Measurements from ENCODE around the gene MTMR3.

MTMR3 gene

DNA sequence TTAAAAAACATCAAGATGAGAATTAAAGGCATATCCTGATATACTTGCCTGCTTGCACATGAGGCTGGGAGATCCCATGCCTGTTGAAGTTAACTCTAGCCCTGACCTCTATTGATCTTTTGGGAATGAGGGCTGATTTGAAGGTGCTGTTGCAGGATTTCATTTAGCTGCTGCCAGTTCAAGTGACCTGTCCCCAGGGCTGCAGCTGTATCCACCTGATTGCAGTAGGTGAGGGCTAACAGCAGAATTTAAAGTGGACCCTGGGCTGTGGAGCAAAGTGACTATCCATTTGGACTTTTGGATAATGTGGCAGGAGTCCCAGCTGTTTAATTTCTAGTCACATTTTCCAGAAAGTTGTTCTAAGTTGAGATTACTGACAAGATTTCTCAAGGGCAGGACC, 146.5 kb downstream of the MTMR3 start:
- Mint-ChIP-seq H3K27ac (no peak overlapping the region), H3K4me3 (no peak overlapping the region), H3K4me1 (peaks cover 43% of the 10 kb centered on the region), H3K9me3 (no peaks in the 10 kb centered on the region), H3K36me3 (ENCODE audit: low read depth) (peaks cover 23% of the 10 kb centered on the region), H3K27me3 (ENCODE audit: low read depth, poor library complexity) (no peaks in the 10 kb centered on the region)
- DNase-seq: no peak
- TF ChIP-seq, protein P1, sequence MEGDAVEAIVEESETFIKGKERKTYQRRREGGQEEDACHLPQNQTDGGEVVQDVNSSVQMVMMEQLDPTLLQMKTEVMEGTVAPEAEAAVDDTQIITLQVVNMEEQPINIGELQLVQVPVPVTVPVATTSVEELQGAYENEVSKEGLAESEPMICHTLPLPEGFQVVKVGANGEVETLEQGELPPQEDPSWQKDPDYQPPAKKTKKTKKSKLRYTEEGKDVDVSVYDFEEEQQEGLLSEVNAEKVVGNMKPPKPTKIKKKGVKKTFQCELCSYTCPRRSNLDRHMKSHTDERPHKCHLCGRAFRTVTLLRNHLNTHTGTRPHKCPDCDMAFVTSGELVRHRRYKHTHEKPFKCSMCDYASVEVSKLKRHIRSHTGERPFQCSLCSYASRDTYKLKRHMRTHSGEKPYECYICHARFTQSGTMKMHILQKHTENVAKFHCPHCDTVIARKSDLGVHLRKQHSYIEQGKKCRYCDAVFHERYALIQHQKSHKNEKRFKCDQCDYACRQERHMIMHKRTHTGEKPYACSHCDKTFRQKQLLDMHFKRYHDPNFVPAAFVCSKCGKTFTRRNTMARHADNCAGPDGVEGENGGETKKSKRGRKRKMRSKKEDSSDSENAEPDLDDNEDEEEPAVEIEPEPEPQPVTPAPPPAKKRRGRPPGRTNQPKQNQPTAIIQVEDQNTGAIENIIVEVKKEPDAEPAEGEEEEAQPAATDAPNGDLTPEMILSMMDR (IDR thresholded peaks at IDR 0.05): no peak

DNA sequence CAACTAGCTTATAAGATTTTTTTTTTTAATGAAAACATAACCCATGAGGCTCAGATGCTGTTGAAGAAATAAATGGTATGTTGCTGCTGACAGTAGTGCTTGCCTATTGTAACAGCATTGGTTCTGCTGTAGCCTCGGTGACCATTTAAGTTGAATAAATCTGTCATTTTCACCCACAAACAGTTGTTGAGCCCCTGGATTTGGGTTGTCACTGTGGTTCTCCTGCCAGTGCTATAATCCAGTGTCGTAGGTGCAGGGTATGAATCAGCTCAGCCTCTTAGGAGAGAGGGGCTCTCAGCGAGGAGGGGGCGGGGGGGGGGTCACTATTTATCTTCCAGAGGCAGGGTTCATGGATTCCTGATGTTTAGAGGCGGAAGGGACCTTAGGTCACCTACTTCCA, 147.4 kb downstream of the MTMR3 start:
- Mint-ChIP-seq H3K27ac (no peak overlapping the region), H3K4me3 (no peak overlapping the region), H3K9me3 (no peaks in the 10 kb centered on the region), H3K36me3 (ENCODE audit: low read depth) (peaks cover 18% of the 10 kb centered on the region), H3K4me1 (peaks cover 45% of the 10 kb centered on the region), H3K27me3 (ENCODE audit: low read depth, poor library complexity) (no peaks in the 10 kb centered on the region)
- no peak for DNase-seq
- TF ChIP-seq, protein P1 (IDR thresholded peaks at IDR 0.05): no peak

DNA sequence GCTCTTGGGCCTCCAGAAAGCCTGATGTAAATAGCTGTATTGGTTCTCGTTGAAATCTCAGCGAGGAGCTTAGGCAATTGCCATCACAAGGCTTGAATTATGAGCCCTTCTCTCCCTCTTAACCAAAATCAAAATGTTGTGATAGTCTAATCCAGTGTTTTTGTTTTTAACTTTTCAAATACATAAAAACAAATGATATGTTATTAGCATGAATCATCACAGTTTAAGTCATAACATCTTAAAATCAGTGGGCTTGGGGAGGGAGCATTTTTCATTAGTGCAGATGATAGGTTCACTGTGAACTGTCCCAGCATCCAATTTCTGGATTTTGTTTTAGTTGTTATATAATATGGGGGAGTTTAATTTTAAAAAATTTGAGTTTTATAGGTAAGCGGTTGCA, 148.4 kb downstream of the MTMR3 start:
- Mint-ChIP-seq H3K4me1 (peaks cover 55% of the 10 kb centered on the region), H3K27me3 (ENCODE audit: low read depth, poor library complexity) (no peaks in the 10 kb centered on the region), H3K9me3 (no peaks in the 10 kb centered on the region), H3K4me3 (no peak overlapping the region), H3K36me3 (ENCODE audit: low read depth) (peaks cover 9% of the 10 kb centered on the region), H3K27ac (no peak overlapping the region)
- no peak for DNase-seq
- TF ChIP-seq, protein P1 (IDR thresholded peaks at IDR 0.05): no peak

DNA sequence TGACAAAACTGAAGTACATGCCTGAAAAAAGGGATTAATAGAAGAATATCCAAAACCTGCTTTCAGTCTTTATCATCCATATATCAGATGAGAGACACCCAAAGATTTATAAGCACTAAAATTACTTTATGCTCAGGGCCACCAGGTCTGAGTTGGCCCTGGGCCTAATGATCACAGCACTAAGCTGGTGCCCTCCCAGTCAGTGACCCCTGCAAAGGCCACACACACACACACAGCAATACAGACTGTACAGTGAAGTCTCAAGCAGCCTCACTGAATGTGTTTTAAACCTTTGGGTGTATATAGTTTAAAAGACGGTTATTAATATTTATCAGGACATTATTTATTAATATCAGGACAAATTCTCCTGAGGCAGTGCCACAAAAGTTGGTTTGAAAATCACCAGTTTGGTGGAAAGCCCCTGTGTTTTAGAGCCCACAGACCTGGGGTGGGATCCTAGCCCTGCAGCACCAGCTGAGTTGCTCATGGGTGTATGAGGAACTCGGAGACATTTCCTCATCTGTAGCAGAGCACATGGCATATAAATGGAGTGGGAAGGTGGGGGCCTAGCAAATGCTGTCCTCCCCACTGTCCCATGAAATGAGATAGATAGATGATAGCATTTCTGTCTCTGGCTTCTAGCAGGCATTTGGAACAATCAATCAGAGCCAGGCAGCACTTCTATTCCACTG, 148.9 kb downstream of the MTMR3 start:
- DNase-seq: no peak
- peaks cover 56% of the 10 kb centered on the region for H3K4me1 Mint-ChIP-seq
- TF ChIP-seq, protein P1 (IDR thresholded peaks at IDR 0.05): no peak
- no peaks in the 10 kb centered on the region for H3K9me3 Mint-ChIP-seq
- no peaks in the 10 kb centered on the region for H3K27me3 Mint-ChIP-seq (ENCODE audit: low read depth, poor library complexity)
- peak overlapping the region; percentile 79 for H3K27ac Mint-ChIP-seq
- peak overlapping the region; percentile 52 for H3K4me3 Mint-ChIP-seq
- peaks cover 5% of the 10 kb centered on the region for H3K36me3 Mint-ChIP-seq (ENCODE audit: low read depth)

DNA sequence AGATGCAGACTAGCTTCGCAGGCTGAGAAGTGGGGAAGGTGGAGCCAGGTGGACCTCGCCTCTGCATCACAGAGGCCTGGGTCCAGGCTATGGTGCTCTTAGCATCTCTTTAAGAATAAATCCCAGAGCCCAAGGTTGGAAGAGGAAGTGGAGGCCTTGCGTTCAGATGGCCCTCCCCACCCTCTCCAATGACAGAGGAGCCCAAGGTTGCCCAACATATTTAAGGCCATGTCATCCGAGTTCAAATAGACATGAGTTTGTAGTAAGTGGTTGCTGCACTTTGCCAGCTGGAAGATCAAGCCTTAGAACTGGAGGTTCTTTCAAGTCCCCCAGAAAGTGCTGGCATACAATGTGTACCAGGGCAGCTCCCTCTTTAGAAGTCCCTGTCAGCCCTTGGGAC, 150.2 kb downstream of the MTMR3 start:
- peak overlapping the region; percentile 79 for H3K27ac Mint-ChIP-seq

More for the DNA sequence above, 150.2 kb downstream of the MTMR3 start:
- peaks cover 56% of the 10 kb centered on the region for H3K4me1 Mint-ChIP-seq
- TF ChIP-seq, protein P1 (IDR thresholded peaks at IDR 0.05): no peak
- no peak for DNase-seq
- no peak overlapping the region for H3K4me3 Mint-ChIP-seq
- H3K9me3 Mint-ChIP-seq: no peaks in the 10 kb centered on the region
- H3K36me3 Mint-ChIP-seq (ENCODE audit: low read depth): no peaks in the 10 kb centered on the region
- no peaks in the 10 kb centered on the region for H3K27me3 Mint-ChIP-seq (ENCODE audit: low read depth, poor library complexity)
